ENCODE measurements around the gene MFSD12. TPM values are rescaled to one million over a fixed set of nuclear protein-coding genes. Genes with fewer than 3 reads are reported as not detected.

Gene MFSD12
- total RNA-seq, 1 donor: 104 TPM

DNA sequence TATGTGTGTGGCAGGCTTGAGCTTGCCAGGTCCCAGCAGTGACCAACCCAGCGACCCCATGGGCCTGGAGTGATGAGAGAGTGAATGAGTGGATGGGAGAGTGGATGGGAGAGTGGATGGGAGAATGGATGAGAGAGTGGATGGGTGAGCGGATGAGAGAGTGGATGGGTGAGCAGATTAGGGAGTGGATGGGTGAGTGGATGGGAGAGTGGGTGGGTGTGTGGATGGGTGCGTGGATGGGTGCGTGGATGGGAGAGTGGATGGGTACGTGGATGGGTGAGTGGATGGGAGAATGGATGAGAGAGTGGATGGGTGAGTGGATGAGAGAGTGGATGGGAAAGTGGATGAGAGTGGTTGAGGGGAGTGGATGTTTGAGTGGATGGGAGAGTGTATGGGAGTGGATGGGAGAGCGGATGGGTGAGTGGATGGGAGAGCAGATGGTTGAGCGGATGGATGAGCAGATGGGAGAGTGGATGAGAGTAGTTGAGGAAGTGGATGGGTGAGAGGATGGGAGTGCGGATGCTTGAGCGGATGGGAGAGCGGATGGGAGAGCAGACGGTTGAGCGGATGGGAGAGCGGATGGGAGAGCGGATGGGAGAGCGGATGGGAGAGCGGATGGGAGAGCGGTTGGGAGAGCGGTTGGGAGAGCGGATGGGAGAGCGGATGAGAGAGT is 28.7 kb downstream of the MFSD12 start:
- Histone ChIP-seq H3K27ac (ENCODE audit: low read depth, low read length) (no peak overlapping the region), H2AFZ (ENCODE audit: low read length) (no peak overlapping the region), H3K36me3 (ENCODE audit: insufficient read depth, low read length) (peaks cover 54% of the 10 kb centered on the region), H3K4me1 (ENCODE audit: insufficient read depth, low read length) (no peaks in the 10 kb centered on the region), H3K4me3 (ENCODE audit: insufficient read depth, low read length) (no peak overlapping the region), H3K79me2 (ENCODE audit: insufficient read depth, low read length) (peaks cover 20% of the 10 kb centered on the region), H3K9me3 (ENCODE audit: low read depth, low read length) (no peaks in the 10 kb centered on the region), H3K4me2 (ENCODE audit: insufficient read depth, low read length) (no peak overlapping the region), H3K27me3 (ENCODE audit: insufficient read depth, low read length) (no peaks in the 10 kb centered on the region), H4K20me1 (ENCODE audit: insufficient read depth, low read length) (peaks cover 24% of the 10 kb centered on the region)
- DNase-seq (ENCODE audit: insufficient read length, low spot score, missing footprints): no peak
- TF ChIP-seq, protein P1, sequence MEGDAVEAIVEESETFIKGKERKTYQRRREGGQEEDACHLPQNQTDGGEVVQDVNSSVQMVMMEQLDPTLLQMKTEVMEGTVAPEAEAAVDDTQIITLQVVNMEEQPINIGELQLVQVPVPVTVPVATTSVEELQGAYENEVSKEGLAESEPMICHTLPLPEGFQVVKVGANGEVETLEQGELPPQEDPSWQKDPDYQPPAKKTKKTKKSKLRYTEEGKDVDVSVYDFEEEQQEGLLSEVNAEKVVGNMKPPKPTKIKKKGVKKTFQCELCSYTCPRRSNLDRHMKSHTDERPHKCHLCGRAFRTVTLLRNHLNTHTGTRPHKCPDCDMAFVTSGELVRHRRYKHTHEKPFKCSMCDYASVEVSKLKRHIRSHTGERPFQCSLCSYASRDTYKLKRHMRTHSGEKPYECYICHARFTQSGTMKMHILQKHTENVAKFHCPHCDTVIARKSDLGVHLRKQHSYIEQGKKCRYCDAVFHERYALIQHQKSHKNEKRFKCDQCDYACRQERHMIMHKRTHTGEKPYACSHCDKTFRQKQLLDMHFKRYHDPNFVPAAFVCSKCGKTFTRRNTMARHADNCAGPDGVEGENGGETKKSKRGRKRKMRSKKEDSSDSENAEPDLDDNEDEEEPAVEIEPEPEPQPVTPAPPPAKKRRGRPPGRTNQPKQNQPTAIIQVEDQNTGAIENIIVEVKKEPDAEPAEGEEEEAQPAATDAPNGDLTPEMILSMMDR (IDR thresholded peaks at IDR 0.05; ENCODE audit: extremely low read depth, low read depth, low read length): no peak

DNA sequence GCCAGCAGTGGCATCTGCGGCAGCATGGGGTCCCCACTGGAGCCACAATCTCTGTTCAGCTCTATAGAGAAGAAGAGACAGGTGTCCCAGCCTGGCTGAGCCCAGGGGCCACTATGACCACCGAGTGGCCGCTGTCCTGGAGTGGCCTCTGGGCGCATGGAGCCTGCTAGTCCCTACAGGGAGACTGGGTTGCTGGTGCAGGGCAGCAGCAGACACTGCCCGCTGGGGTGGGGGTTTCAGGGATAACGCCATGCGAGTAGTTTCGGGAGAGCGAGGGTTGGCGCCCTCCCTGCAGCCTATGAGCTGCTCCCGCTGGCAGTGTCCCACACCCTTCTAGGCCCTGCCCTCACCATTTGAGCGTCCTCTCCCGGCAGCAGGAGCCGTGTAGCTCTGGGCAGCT is 29.3 kb downstream of the MFSD12 start:
- Histone ChIP-seq H3K27ac (ENCODE audit: low read depth, low read length) (no peak overlapping the region), H3K27me3 (ENCODE audit: insufficient read depth, low read length) (no peaks in the 10 kb centered on the region), H3K4me2 (ENCODE audit: insufficient read depth, low read length) (no peak overlapping the region), H3K9me3 (ENCODE audit: low read depth, low read length) (no peaks in the 10 kb centered on the region), H2AFZ (ENCODE audit: low read length) (no peak overlapping the region), H3K4me3 (ENCODE audit: insufficient read depth, low read length) (no peak overlapping the region), H4K20me1 (ENCODE audit: insufficient read depth, low read length) (peaks cover 29% of the 10 kb centered on the region), H3K36me3 (ENCODE audit: insufficient read depth, low read length) (peaks cover 52% of the 10 kb centered on the region), H3K4me1 (ENCODE audit: insufficient read depth, low read length) (no peaks in the 10 kb centered on the region), H3K79me2 (ENCODE audit: insufficient read depth, low read length) (peaks cover 26% of the 10 kb centered on the region)
- DNase-seq (ENCODE audit: insufficient read length, low spot score, missing footprints): peak; percentile 76
- TF ChIP-seq, protein P1 (IDR thresholded peaks at IDR 0.05; ENCODE audit: extremely low read depth, low read depth, low read length): no peak

DNA sequence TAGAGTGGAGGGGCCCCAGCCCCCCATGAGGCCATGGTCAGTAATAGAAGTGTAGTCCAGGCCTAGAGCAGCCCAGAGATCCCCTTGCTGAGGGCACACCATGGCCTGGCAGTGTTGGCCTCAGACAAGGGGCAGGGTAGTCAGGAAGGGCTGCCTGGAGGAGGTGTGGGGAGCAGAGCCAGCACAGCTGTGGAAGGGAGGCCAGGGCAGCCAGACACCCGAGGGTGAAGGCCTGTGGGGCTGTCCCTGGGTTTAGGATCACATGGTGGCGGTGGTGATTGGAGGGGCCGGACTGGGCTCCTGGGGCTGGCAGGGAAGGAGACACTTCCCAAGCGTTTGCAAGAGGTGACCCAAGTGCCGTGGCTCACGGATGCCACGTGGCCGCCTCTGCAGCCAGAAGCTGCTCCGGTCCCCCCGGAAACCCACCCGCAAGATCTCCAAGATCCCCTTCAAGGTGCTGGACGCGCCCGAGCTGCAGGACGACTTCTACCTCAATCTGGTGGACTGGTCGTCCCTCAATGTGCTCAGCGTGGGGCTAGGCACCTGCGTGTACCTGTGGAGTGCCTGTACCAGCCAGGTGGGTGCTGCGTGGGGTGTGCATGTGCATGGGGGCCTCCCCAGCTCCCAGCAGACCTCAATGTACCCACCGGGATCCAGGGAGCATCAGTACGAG is 30.0 kb downstream of the MFSD12 start:
- no peaks in the 10 kb centered on the region for H3K4me1 ChIP-seq (ENCODE audit: insufficient read depth, low read length)
- TF ChIP-seq, protein P1 (IDR thresholded peaks at IDR 0.05; ENCODE audit: extremely low read depth, low read depth, low read length): no peak
- H3K27me3 ChIP-seq (ENCODE audit: insufficient read depth, low read length): no peaks in the 10 kb centered on the region
- H3K4me3 ChIP-seq (ENCODE audit: insufficient read depth, low read length): no peak overlapping the region
- H3K36me3 ChIP-seq (ENCODE audit: insufficient read depth, low read length): peaks cover 47% of the 10 kb centered on the region
- H4K20me1 ChIP-seq (ENCODE audit: insufficient read depth, low read length): peaks cover 33% of the 10 kb centered on the region
- no peak overlapping the region for H2AFZ ChIP-seq (ENCODE audit: low read length)
- no peak overlapping the region for H3K4me2 ChIP-seq (ENCODE audit: insufficient read depth, low read length)
- no peaks in the 10 kb centered on the region for H3K9me3 ChIP-seq (ENCODE audit: low read depth, low read length)
- DNase-seq (ENCODE audit: insufficient read length, low spot score, missing footprints): peak; percentile 80
- peaks cover 33% of the 10 kb centered on the region for H3K79me2 ChIP-seq (ENCODE audit: insufficient read depth, low read length)
- no peak overlapping the region for H3K27ac ChIP-seq (ENCODE audit: low read depth, low read length)

DNA sequence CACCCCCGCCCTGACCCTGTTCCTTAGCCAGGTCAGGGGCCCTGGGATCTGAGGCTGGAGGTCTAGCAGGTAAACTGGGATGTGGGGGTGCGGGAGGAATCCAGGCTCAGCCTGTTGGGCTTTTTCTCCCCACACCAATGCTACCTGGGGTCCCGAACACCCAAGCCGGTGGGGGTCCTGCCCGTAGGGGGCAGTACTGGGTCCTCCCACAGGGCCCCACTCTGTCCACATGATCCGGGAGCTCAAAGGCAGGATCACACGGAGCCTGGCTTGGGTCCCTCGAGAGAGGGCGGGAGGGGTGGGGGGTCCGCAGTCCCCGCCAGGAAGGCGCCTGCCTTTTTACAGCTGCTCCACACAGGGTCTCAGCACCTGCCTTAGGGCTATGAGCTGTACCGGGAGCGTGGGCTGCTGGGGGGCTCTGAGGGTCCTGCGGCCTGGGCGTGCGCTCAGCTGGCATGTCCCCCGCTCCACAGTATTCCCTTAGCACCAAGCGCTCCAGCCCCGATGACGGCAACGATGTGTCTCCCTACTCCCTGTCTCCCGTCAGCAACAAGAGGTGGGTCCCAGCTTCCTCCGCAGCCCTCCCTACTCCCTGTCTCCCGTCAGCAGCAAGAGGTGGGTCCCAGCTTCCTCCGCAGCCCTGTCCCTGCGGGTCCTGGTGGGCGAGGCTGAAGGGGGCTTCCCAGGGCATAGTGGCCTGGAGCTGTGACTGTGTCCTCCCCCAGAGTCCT is 30.7 kb downstream of the MFSD12 start:
- Histone ChIP-seq H3K4me2 (ENCODE audit: insufficient read depth, low read length) (no peak overlapping the region), H3K27ac (ENCODE audit: low read depth, low read length) (no peak overlapping the region), H3K4me1 (ENCODE audit: insufficient read depth, low read length) (no peaks in the 10 kb centered on the region), H3K79me2 (ENCODE audit: insufficient read depth, low read length) (peaks cover 40% of the 10 kb centered on the region), H3K36me3 (ENCODE audit: insufficient read depth, low read length) (peaks cover 46% of the 10 kb centered on the region), H3K27me3 (ENCODE audit: insufficient read depth, low read length) (no peaks in the 10 kb centered on the region), H3K4me3 (ENCODE audit: insufficient read depth, low read length) (no peak overlapping the region), H3K9me3 (ENCODE audit: low read depth, low read length) (no peaks in the 10 kb centered on the region), H4K20me1 (ENCODE audit: insufficient read depth, low read length) (peaks cover 39% of the 10 kb centered on the region), H2AFZ (ENCODE audit: low read length) (no peak overlapping the region)
- TF ChIP-seq, protein P1 (IDR thresholded peaks at IDR 0.05; ENCODE audit: extremely low read depth, low read depth, low read length): no peak
- peak; percentile 87 for DNase-seq (ENCODE audit: insufficient read length, low spot score, missing footprints)

Measured in osteoblast (primary cell).